ENCODE results near the gene SEMA3F.

SEMA3F gene

GRCh38 chr3:50236484-50237132 lies 81.5 kb downstream of the SEMA3F start:
- no peak for DNase-seq

- peak; percentile 29 for DNase-seq
These were observed 82.1 kb downstream of the SEMA3F start for GRCh38 chr3:50237133-50237651.

DNA sequence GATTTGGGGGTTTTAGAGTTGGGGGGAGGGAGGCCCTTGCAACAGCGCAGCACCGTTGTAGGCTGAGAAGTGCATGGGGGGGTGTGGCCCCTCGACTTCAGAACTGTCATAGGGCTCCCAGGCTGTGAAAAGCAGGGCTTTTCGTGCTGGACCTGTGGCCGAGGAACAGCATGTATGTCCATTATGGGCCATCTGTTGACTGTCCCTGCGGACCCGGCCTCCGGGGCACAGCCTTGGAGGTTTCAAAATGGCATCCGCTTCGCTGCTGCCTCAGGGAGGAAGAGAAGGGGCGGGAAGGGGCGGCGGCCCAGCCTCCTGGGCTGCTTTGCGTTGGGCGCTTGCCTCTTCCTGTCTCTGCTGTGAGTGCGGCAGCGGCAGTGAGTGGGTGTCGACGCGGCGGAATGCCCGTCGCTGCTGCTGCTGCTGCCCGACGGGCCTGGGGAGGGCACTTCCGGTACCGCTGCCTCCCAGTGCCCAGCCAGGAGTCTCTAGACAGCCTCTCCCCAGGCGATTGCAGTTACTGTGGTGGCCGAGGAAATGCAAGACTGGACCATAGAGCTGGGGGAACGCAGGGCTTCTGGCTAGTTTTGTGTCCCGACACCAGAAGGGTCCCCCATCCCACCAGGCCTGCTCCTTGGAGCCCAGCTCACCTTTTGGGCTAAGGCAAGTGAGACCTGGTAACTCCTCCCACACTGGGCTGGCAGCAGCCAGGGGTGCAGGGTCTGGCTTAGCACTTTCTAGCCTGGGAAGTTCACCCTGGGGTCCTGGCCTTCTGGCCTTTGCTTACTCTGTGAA lies 82.8 kb downstream of the SEMA3F start:
- DNase-seq = peak; percentile 90

GRCh38 chr3:50238549-50239026 lies 83.5 kb downstream of the SEMA3F start:
- DNase-seq = peak; percentile 35

All from activated naive CD4-positive, alpha-beta T cell treated with Interleukin-2 at 50 U/mL for 16 hours (primary cell).